Measurements from ENCODE around the gene ST6GALNAC3. TPM values are rescaled to one million over a fixed set of nuclear protein-coding genes. Genes with fewer than 3 reads are reported as not detected.
"Not testable (repeated sequence)": the region's sequence is repeated elsewhere in the genome, so short reads cannot be mapped to it uniquely, and the experiment has no call there.

ST6GALNAC3 gene
- total RNA-seq, 1 donor from 2014 or later = 7.3 TPM

- Mint-ChIP-seq H3K4me3 (ENCODE audit: unreplicated experiment) (no peak overlapping the region), H3K36me3 (ENCODE audit: unreplicated experiment) (no peaks in the 10 kb centered on the region), H3K27ac (ENCODE audit: unreplicated experiment) (no peak overlapping the region), H3K27me3 (ENCODE audit: unreplicated experiment) (no peaks in the 10 kb centered on the region), H3K4me1 (ENCODE audit: unreplicated experiment) (no peaks in the 10 kb centered on the region), H3K9me3 (ENCODE audit: unreplicated experiment) (no peaks in the 10 kb centered on the region)
- no peak for DNase-seq (ENCODE audit: extremely low spot score, unreplicated experiment)
- TF ChIP-seq CTCF (IDR thresholded peaks at IDR 0.05) = no peak
Observed at GRCh38 chr1:76234061-76234460, 159.5 kb downstream of the ST6GALNAC3 start.

GRCh38 chr1:76237211-76237610, 162.7 kb downstream of the ST6GALNAC3 start:
- Mint-ChIP-seq H3K27me3 (ENCODE audit: unreplicated experiment) (no peaks in the 10 kb centered on the region), H3K36me3 (ENCODE audit: unreplicated experiment) (no peaks in the 10 kb centered on the region), H3K4me1 (ENCODE audit: unreplicated experiment) (no peaks in the 10 kb centered on the region), H3K27ac (ENCODE audit: unreplicated experiment) (no peak overlapping the region), H3K4me3 (ENCODE audit: unreplicated experiment) (no peak overlapping the region), H3K9me3 (ENCODE audit: unreplicated experiment) (no peaks in the 10 kb centered on the region)
- TF ChIP-seq CTCF (IDR thresholded peaks at IDR 0.05) = no peak
- DNase-seq (ENCODE audit: extremely low spot score, unreplicated experiment) = no peak

GRCh38 chr1:76238094-76238628, 163.6 kb downstream of the ST6GALNAC3 start:
- Mint-ChIP-seq H3K27ac (ENCODE audit: unreplicated experiment) (no peak overlapping the region), H3K27me3 (ENCODE audit: unreplicated experiment) (no peaks in the 10 kb centered on the region)

GRCh38 chr1:76239470-76239918, 164.9 kb downstream of the ST6GALNAC3 start:
- Mint-ChIP-seq H3K36me3 (ENCODE audit: unreplicated experiment) (no peaks in the 10 kb centered on the region), H3K27me3 (ENCODE audit: unreplicated experiment) (no peaks in the 10 kb centered on the region), H3K27ac (ENCODE audit: unreplicated experiment) (no peak overlapping the region), H3K9me3 (ENCODE audit: unreplicated experiment) (peaks cover 15% of the 10 kb centered on the region), H3K4me1 (ENCODE audit: unreplicated experiment) (no peaks in the 10 kb centered on the region), H3K4me3 (ENCODE audit: unreplicated experiment) (no peak overlapping the region)
- no peak for DNase-seq (ENCODE audit: extremely low spot score, unreplicated experiment)
- TF ChIP-seq CTCF (IDR thresholded peaks at IDR 0.05) = no peak

More at GRCh38 chr1:76238094-76238628, 163.6 kb downstream of the ST6GALNAC3 start:
- no peak for DNase-seq (ENCODE audit: extremely low spot score, unreplicated experiment)
- Mint-ChIP-seq H3K36me3 (ENCODE audit: unreplicated experiment) (no peaks in the 10 kb centered on the region), H3K9me3 (ENCODE audit: unreplicated experiment) (peaks cover 2% of the 10 kb centered on the region), H3K4me1 (ENCODE audit: unreplicated experiment) (no peaks in the 10 kb centered on the region), H3K4me3 (ENCODE audit: unreplicated experiment) (no peak overlapping the region)
- no peak for TF ChIP-seq CTCF (IDR thresholded peaks at IDR 0.05)

- Mint-ChIP-seq H3K27me3 (ENCODE audit: unreplicated experiment) (no peaks in the 10 kb centered on the region), H3K27ac (ENCODE audit: unreplicated experiment) (no peak overlapping the region), H3K9me3 (ENCODE audit: unreplicated experiment) (peaks cover 16% of the 10 kb centered on the region), H3K36me3 (ENCODE audit: unreplicated experiment) (no peaks in the 10 kb centered on the region), H3K4me3 (ENCODE audit: unreplicated experiment) (no peak overlapping the region), H3K4me1 (ENCODE audit: unreplicated experiment) (no peaks in the 10 kb centered on the region)
- TF ChIP-seq CTCF (IDR thresholded peaks at IDR 0.05) = no peak
- no peak for DNase-seq (ENCODE audit: extremely low spot score, unreplicated experiment)
Observed at GRCh38 chr1:76240316-76240715, 165.8 kb downstream of the ST6GALNAC3 start.

GRCh38 chr1:76242587-76242986, 168.0 kb downstream of the ST6GALNAC3 start:
- H3K9me3 Mint-ChIP-seq (ENCODE audit: unreplicated experiment) = peaks cover 16% of the 10 kb centered on the region
- not testable (repeated sequence) for DNase-seq (ENCODE audit: extremely low spot score, unreplicated experiment); H3K4me1 Mint-ChIP-seq (ENCODE audit: unreplicated experiment); H3K4me3 Mint-ChIP-seq (ENCODE audit: unreplicated experiment); H3K27ac Mint-ChIP-seq (ENCODE audit: unreplicated experiment); H3K36me3 Mint-ChIP-seq (ENCODE audit: unreplicated experiment); H3K27me3 Mint-ChIP-seq (ENCODE audit: unreplicated experiment)
